Parathyroid adenoma (tissue), 2 donors: ENCODE measurements around the gene PCNT.

ENCODE experiments used
- H2AFZ ChIP-seq: fragments of 300-600 bp; sonication (generic); one replicate; pipeline ENCODE4 v1.7.0; 2017; ENCODE audit warnings: antibody characterized with exemption, mild to moderate bottlenecking
- H3K27ac ChIP-seq: fragments of 300-600 bp; sonication (generic); one replicate; pipeline ENCODE4 v1.7.0; 2017
- H3K27me3 ChIP-seq: fragments of 300-600 bp; sonication (generic); one replicate; pipeline ENCODE4 v1.7.0; 2017; ENCODE audit warnings: low read length; ENCODE audit not compliant: control insufficient read depth, insufficient read depth
- H3K36me3 ChIP-seq: fragments of 300-600 bp; sonication (generic); one replicate; pipeline ENCODE4 v1.7.0; 2017; ENCODE audit warnings: low read length; ENCODE audit not compliant: control insufficient read depth, insufficient read depth
- H3K4me1 ChIP-seq: fragments of 300-600 bp; sonication (generic); one replicate; pipeline ENCODE4 v1.7.0; 2017; ENCODE audit warnings: control low read depth
- H3K4me2 ChIP-seq: fragments of 300-600 bp; sonication (generic); one replicate; pipeline ENCODE4 v1.7.0; 2017; ENCODE audit warnings: low read length
- H3K4me3 ChIP-seq: fragments of 300-600 bp; sonication (generic); one replicate; pipeline ENCODE4 v1.7.0; 2017; ENCODE audit warnings: low read depth, low read length
- H3K79me2 ChIP-seq: fragments of 300-600 bp; sonication (generic); one replicate; pipeline ENCODE4 v1.7.0; 2017; ENCODE audit warnings: control low read depth
- H3K9ac ChIP-seq: fragments of 300-600 bp; sonication (generic); one replicate; pipeline ENCODE4 v1.7.0; 2017; ENCODE audit warnings: mild to moderate bottlenecking
- H3K9me3 ChIP-seq: fragments of 300-600 bp; sonication (generic); one replicate; pipeline ENCODE4 v1.7.0; 2017; ENCODE audit warnings: low read length; ENCODE audit not compliant: control insufficient read depth
- CTCF ChIP-seq: fragments of 300-600 bp; sonication (generic); IDR thresholded peaks from one replicate; pipeline ENCODE4 v1.7.0; 2017; ENCODE audit warnings: antibody characterized with exemption, mild to moderate bottlenecking
- donor health status: primary hyperparathyroidism.

Gene PCNT

DNA sequence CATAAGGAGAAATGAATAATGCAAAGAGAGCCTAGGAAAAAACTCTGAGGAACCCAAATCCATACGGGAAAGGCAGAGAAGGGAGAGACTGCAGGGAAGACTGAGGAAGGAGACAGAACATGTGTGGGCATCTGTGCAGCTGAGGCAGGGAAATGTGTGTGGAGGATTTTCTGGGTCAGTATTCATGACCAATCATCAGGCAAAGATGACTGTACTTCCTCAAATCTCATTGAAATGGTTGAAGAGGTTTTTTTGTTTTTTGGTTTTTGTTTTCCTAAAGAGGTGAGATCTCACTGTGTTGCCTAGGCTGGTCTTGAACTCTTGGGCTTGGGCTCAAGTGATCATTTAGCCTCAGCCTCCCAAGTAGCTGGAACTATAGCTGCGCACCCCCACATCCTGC lies 150.4 kb downstream of the PCNT start:
- no peak overlapping the region for H3K4me3 ChIP-seq
- H2AFZ ChIP-seq, result no peak overlapping the region
- H3K4me2 ChIP-seq, result no peak overlapping the region
- no peak overlapping the region for H3K27ac ChIP-seq
- no peaks in the 10 kb centered on the region for H3K79me2 ChIP-seq
- H3K9ac ChIP-seq, result no peak overlapping the region
- H3K36me3 ChIP-seq, result no peaks in the 10 kb centered on the region
- H3K4me1 ChIP-seq, result no peaks in the 10 kb centered on the region
- no peaks in the 10 kb centered on the region for H3K9me3 ChIP-seq
- no peak for TF ChIP-seq CTCF
- H3K27me3 ChIP-seq, result no peaks in the 10 kb centered on the region

GRCh38 chr21:46475296-46475695 lies 151.3 kb downstream of the PCNT start:
- H3K27me3 ChIP-seq, result no peaks in the 10 kb centered on the region
- no peak overlapping the region for H3K4me2 ChIP-seq
- H3K27ac ChIP-seq, result no peak overlapping the region
- no peaks in the 10 kb centered on the region for H3K36me3 ChIP-seq
- H3K79me2 ChIP-seq, result no peaks in the 10 kb centered on the region
- no peak overlapping the region for H3K9ac ChIP-seq
- H2AFZ ChIP-seq, result no peak overlapping the region
- no peak for TF ChIP-seq CTCF
- no peaks in the 10 kb centered on the region for H3K4me1 ChIP-seq
- no peak overlapping the region for H3K4me3 ChIP-seq
- no peaks in the 10 kb centered on the region for H3K9me3 ChIP-seq

GRCh38 chr21:46477765-46478164 lies 153.8 kb downstream of the PCNT start:
- no peaks in the 10 kb centered on the region for H3K36me3 ChIP-seq
- H3K79me2 ChIP-seq, result peaks cover 2% of the 10 kb centered on the region
- H3K4me3 ChIP-seq, result no peak overlapping the region
- no peaks in the 10 kb centered on the region for H3K9me3 ChIP-seq
- no peak for TF ChIP-seq CTCF
- H3K27ac ChIP-seq, result no peak overlapping the region
- no peak overlapping the region for H3K4me2 ChIP-seq
- no peak overlapping the region for H2AFZ ChIP-seq
- H3K27me3 ChIP-seq, result no peaks in the 10 kb centered on the region
- no peaks in the 10 kb centered on the region for H3K4me1 ChIP-seq
- H3K9ac ChIP-seq, result no peak overlapping the region

GRCh38 chr21:46478910-46479309 lies 155.0 kb downstream of the PCNT start:
- Histone ChIP-seq H2AFZ (no peak overlapping the region), H3K4me3 (no peak overlapping the region), H3K4me2 (no peak overlapping the region), H3K9ac (no peak overlapping the region), H3K36me3 (no peaks in the 10 kb centered on the region), H3K27me3 (no peaks in the 10 kb centered on the region), H3K4me1 (no peaks in the 10 kb centered on the region), H3K27ac (no peak overlapping the region), H3K9me3 (no peaks in the 10 kb centered on the region), H3K79me2 (peaks cover 2% of the 10 kb centered on the region)
- no peak for TF ChIP-seq CTCF

- H3K4me3 ChIP-seq, result no peak overlapping the region
- H2AFZ ChIP-seq, result no peak overlapping the region
- peaks cover 2% of the 10 kb centered on the region for H3K79me2 ChIP-seq
- no peaks in the 10 kb centered on the region for H3K36me3 ChIP-seq
- H3K27me3 ChIP-seq, result no peaks in the 10 kb centered on the region
- H3K27ac ChIP-seq, result no peak overlapping the region
- H3K4me1 ChIP-seq, result no peaks in the 10 kb centered on the region
- H3K9ac ChIP-seq, result no peak overlapping the region
- H3K9me3 ChIP-seq, result no peaks in the 10 kb centered on the region
- no peak for TF ChIP-seq CTCF
- no peak overlapping the region for H3K4me2 ChIP-seq
Observed at GRCh38 chr21:46480466-46480865, 156.5 kb downstream of the PCNT start.
